NCI-H69 (cell line): ENCODE measurements around the gene FUBP3.

Source experiments
- DNase-seq: peaks from one replicate; lab custom pipeline; 2025; lab: John Stamatoyannopoulos, UW

The FUBP3 gene

GRCh38 chr9:130662099-130662969, 83.0 kb downstream of the FUBP3 start:
- DNase-seq: peak; percentile 53

GRCh38 chr9:130662970-130663257, 83.5 kb downstream of the FUBP3 start:
- peak; percentile 51 for DNase-seq

- peak; percentile 69 for DNase-seq
These were observed 84.0 kb downstream of the FUBP3 start for GRCh38 chr9:130663258-130663976.

- peak; percentile 69 for DNase-seq
These were observed 84.5 kb downstream of the FUBP3 start for GRCh38 chr9:130663977-130664250.

GRCh38 chr9:130664251-130665028, 85.1 kb downstream of the FUBP3 start, which contains the start of gene PRDM12:
PRDM12 (plus strand) TSS chr9:130664594; CDS start chr9:130664654, 60 bp downstream.
- peak; percentile 55 for DNase-seq

- no peak for DNase-seq
These were observed 85.7 kb downstream of the FUBP3 start for GRCh38 chr9:130665029-130665430.

GRCh38 chr9:130665431-130666392, 86.3 kb downstream of the FUBP3 start:
- peak; percentile 50 for DNase-seq

- DNase-seq: no peak
These were observed 87.2 kb downstream of the FUBP3 start for GRCh38 chr9:130666393-130667119.

- DNase-seq: no peak
These were observed 87.7 kb downstream of the FUBP3 start for GRCh38 chr9:130667120-130667435.

GRCh38 chr9:130668196-130668595, 88.8 kb downstream of the FUBP3 start:
- no peak for DNase-seq

GRCh38 chr9:130668659-130669058, 89.3 kb downstream of the FUBP3 start:
- no peak for DNase-seq

- no peak for DNase-seq
These were observed 90.6 kb downstream of the FUBP3 start for GRCh38 chr9:130669965-130670364.

GRCh38 chr9:130670644-130671043, 91.3 kb downstream of the FUBP3 start:
- no peak for DNase-seq

- peak; percentile 59 for DNase-seq
These were observed 93.1 kb downstream of the FUBP3 start for GRCh38 chr9:130672466-130672865.

- peak; percentile 57 for DNase-seq
These were observed 93.7 kb downstream of the FUBP3 start for GRCh38 chr9:130672933-130673615.

- DNase-seq: no peak
These were observed 96.0 kb downstream of the FUBP3 start for GRCh38 chr9:130675396-130675795.

GRCh38 chr9:130677252-130677651, 97.9 kb downstream of the FUBP3 start:
- no peak for DNase-seq

- peak; percentile 93 for DNase-seq
These were observed 101.7 kb downstream of the FUBP3 start for GRCh38 chr9:130680836-130681768.

GRCh38 chr9:130681769-130682420, 102.5 kb downstream of the FUBP3 start:
- peak; percentile 77 for DNase-seq
